ENCODE measurements around the gene PRR14. TPM values are rescaled to one million over a fixed set of nuclear protein-coding genes. Genes with fewer than 3 reads are reported as not detected.

Gene PRR14
- total RNA-seq, 4 donors from 2014 or later = 8.8 to 28.4 (median 17.8) TPM

- Histone ChIP-seq H3K9me3 (no peaks in the 10 kb centered on the region), H3K36me3 (peaks cover 3 to 50% of the 10 kb centered on the region in 2 donors), H3K4me1 (peaks cover 28 to 36% of the 10 kb centered on the region in 2 donors), H3K4me3 (no peak overlapping the region), H3K27me3 (no peaks in the 10 kb centered on the region), H3K27ac (peak overlapping the region in 2 of 4 donors; percentile 93 to 94)
- DNase-seq (no peak), ATAC-seq (no peak)
- intact Hi-C loops (cut with DNase I; ENCODE audit: low total_unique reads) (no loop called here), in situ Hi-C loops (cut with MboI; ENCODE audit: low sequenced_read_pairs in 4 of 4) (no loop called here)
- no peak for TF ChIP-seq CTCF (IDR thresholded peaks at IDR 0.05 in 4 of 5, conservative IDR thresholded peaks at IDR 0.05 in 1 of 5)
- no peak for TF ChIP-seq POLR2A (IDR thresholded peaks at IDR 0.05)
These were observed 5.1 kb downstream of the PRR14 start for GRCh38 chr16:30655815-30656347.

GRCh38 chr16:30656388-30656787 is 5.6 kb downstream of the PRR14 start:
- Histone ChIP-seq H3K4me1 (peaks cover 33 to 41% of the 10 kb centered on the region in 2 donors), H3K36me3 (peaks cover 3 to 54% of the 10 kb centered on the region in 2 donors), H3K4me3 (no peak overlapping the region), H3K27me3 (no peaks in the 10 kb centered on the region), H3K27ac (peak overlapping the region; percentile 89 to 99 (median 94)), H3K9me3 (no peaks in the 10 kb centered on the region)
- intact Hi-C loops (cut with DNase I; ENCODE audit: low total_unique reads) = no loop called here
- no peak for ATAC-seq
- no peak for DNase-seq
- in situ Hi-C loops (cut with MboI; ENCODE audit: low sequenced_read_pairs in 4 of 4) = no loop called here
- TF ChIP-seq CTCF (IDR thresholded peaks at IDR 0.05 in 4 of 5, conservative IDR thresholded peaks at IDR 0.05 in 1 of 5) = no peak
- TF ChIP-seq POLR2A (IDR thresholded peaks at IDR 0.05) = no peak

- Histone ChIP-seq H3K4me1 (peaks cover 33 to 40% of the 10 kb centered on the region in 2 donors), H3K36me3 (peaks cover 3 to 53% of the 10 kb centered on the region in 2 donors), H3K9me3 (no peaks in the 10 kb centered on the region), H3K4me3 (peak overlapping the region; percentile 41 to 69 (median 55)), H3K27ac (peak overlapping the region; percentile 89 to 99 (median 94)), H3K27me3 (no peaks in the 10 kb centered on the region)
- peak in 1 of 2 donors; percentile 6 for TF ChIP-seq POLR2A (IDR thresholded peaks at IDR 0.05)
- no peak for TF ChIP-seq CTCF (IDR thresholded peaks at IDR 0.05 in 4 of 5, conservative IDR thresholded peaks at IDR 0.05 in 1 of 5)
- intact Hi-C loops (cut with DNase I; ENCODE audit: low total_unique reads) = no loop called here
- DNase-seq (no peak), ATAC-seq (peak in 1 of 2 donors; percentile 0)
- in situ Hi-C loops (cut with MboI; ENCODE audit: low sequenced_read_pairs in 4 of 4) = no loop called here
These were observed 6.5 kb downstream of the PRR14 start for GRCh38 chr16:30656974-30657865.

- in situ Hi-C loops (cut with MboI; ENCODE audit: low sequenced_read_pairs in 4 of 4) = no loop called here
- ATAC-seq (peak; percentile 83 to 88), DNase-seq (peak; percentile 100)
- TF ChIP-seq POLR2A (IDR thresholded peaks at IDR 0.05) (peak; percentile 83 to 88), CTCF (IDR thresholded peaks at IDR 0.05 in 4 of 5, conservative IDR thresholded peaks at IDR 0.05 in 1 of 5) (peak; percentile 64 to 90 (median 83))
- Histone ChIP-seq H3K27ac (peak within 1 kb of the TSS; percentile 93 to 99 (median 96)), H3K4me1 (peaks cover 32 to 33% of the 10 kb centered on the region in 2 donors), H3K36me3 (peaks cover 3 to 53% of the 10 kb centered on the region in 2 donors), H3K27me3 (no peaks in the 10 kb centered on the region), H3K4me3 (peak within 1 kb of the TSS; percentile 61 to 89 (median 79)), H3K9me3 (no peaks in the 10 kb centered on the region)
- intact Hi-C loops (cut with DNase I; ENCODE audit: low total_unique reads) = loop anchor here (1.0 to 2.0 kb wide), 5 partner anchors 8 to 415 kb away; partner anchors contain the start of gene PRR14
These were observed 7.3 kb downstream of the PRR14 start, which contains the start of gene FBRS for GRCh38 chr16:30657866-30658730. TSS of gene FBRS (plus strand) at chr16:30658431. CDS start at chr16:30659519, 1,088 bp downstream.
